ENCODE measurements around the gene FGFR2.

Gene FGFR2

DNA sequence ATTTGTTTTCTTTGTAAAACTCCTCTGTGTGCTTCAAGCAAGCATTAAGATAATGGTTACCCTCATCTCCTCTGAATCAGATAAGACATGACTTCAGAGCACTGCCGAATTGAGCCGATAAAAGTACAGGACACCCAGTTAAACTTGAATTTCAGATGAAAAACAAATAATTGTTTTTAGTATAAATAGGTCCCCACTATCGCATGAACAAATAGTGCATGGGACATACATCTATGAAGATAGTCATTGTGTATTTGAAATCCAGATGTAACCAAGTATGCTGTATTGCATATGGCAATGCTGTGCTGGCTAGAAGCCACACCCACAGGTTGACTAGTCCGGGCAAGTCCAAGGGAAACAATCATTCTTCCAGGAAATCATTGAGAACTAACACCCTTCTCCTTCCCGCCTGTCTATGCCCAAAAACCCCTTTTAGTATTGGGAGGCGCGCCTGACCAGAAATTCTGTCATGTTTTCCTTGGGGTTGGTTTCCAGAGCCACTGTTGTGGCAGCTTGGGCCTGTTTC is 12.6 kb upstream of the FGFR2 start:
- DNase-seq (ENCODE audit: low read depth): no peak

DNA sequence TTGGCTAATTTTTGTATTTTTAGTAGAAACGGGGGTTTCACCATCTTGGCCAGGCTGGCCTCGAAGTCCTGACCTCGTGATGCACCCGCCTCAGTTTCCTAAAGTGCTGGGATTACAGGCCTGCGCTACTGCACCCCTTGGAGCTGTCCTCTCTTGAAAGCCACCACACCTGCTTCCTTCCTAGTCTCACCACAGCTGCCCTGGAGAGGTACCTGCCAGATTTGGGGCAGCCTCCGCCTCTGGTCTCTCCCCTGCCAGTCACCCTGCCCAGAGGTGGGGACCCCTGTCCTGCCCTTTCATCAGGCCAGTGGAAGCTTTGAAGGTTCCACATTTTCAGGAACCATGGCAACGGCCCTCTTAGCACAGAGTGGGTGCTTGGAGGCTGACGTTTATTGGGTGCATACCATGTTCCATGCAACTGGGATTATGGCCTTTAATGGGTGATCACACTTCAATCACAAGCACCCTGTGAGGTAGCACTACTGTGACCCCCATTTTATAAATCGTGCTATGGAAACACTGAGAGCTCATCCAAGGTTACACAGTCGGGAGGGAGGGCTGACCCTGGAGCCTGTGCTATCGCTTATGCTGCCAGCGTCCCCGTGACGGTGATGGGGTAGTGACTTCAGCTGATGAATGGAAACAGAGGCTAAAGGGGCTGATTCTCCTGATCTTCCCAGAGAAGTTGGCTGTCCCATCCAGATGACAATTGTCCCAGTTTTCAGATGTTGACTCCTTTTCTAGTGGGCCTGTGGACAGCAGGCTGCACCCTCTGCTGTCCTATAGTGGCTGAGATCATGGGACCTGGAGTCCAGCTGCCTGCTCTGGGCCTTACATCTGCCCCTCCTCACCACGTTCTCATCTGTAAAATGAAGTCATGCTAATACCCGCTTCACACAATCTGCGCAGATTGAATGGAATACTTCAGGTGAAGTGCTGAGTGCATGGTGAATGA is 11.5 kb upstream of the FGFR2 start:
- DNase-seq (ENCODE audit: low read depth): no peak

DNA sequence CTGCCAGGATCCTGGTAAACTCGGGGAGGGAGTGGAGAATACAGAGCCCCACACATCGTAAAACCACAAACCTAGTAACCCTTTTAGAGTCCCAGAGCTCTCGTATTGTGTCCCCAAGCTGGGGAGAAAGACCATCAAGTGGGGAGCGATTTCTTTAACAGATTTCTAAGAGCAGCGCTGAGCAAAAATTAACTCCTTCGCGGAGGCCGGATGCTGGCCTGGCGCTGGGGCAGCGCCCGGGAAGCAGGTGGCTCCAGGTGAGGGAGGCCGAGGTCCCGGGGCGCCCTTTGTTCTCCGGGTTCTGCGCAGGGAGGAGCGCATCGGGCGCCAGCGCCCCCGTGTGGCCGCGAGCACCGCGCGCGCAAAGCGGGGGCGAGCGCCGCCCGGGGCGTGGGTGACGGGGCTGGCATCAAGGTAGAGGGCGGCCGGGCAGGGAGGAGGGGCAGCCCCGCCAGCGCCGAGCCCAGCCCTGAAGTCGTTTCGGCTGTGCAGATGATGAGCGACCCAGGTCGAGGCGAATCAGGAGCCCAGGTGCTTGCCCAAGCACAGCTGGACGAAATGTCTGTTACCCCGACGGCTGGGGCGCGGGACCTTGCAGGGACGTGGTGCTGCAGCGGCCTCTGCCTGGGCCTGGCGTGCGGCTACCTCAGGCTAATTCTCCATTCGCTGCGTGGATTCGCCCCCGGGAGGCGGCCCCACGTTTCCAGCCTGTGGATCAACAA is 10.4 kb upstream of the FGFR2 start:
- DNase-seq (ENCODE audit: low read depth): no peak

DNA sequence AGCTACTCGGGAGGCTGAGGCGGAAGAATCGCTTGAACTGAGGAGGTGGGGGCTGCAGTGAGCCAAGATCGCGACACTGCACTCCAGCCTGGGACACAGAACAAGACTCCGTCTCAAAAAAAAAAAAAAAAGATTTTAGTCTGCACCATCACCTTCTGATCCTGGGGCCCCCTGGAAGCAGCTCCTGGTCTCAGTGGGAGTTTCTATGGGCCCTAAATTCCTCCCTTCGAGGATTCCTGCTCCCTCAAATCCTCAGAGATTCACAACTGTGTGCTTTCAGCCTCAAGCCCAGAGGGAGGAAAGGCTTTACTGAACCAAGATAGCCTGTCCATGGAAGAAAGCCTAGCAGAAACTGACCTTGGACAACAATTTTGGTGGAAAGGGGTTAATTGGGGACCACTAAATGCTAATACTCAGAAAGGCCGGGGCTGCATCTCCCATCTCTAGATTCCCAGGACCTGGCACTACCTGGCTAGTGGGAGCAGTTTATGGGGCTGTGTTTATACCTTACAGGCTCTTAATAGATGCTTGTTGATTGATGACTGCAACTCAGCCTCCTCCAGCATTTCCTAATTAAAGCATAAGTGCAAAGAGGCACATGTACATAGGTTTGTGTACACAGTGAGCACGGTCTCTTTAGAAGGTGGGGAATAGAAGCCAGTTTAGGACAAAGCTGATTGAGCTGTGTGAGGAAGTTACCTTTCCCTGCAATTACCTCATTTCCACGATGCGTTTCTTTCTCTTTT is 9.2 kb upstream of the FGFR2 start:
- no peak for DNase-seq (ENCODE audit: low read depth)

DNA sequence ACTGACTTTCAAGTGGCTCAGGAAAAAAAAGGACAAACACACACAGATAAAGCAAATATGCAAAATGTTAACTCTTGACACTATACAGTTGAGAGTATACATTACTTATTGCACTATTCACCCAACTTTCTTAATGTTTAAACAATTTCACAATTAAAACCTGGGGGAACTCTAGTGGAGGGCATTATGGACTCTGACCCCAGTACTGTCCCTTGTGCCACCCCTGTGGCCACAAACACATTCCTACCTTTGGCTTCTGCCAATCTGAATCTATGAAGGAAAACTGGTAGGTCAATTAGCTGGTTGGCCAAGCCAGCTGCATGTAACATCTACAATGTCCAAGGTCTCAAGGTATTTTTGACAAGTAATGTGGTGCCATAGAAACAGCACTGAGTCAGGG is 7.5 kb upstream of the FGFR2 start:
- no peak for DNase-seq (ENCODE audit: low read depth)

DNA sequence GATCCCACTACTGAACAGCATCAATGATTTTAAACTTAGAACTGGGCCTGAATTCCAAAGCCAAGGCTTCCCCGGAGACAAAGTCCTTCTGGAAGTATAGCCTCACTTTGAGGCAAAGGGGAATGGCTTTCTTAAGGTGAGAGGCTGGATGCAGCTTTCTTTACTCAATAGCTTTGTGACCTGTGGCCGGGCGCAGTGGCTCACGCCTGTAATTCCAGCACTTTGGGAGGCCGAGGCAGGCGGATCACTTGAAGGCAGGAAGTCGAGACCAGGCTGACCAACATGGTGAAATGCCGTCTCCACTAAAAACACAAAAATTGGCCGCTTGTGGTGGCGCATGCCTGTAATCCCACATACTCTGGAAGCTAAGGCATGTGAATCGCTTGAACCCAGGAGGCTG is 3.2 kb upstream of the FGFR2 start:
- DNase-seq (ENCODE audit: low read depth): no peak

DNA sequence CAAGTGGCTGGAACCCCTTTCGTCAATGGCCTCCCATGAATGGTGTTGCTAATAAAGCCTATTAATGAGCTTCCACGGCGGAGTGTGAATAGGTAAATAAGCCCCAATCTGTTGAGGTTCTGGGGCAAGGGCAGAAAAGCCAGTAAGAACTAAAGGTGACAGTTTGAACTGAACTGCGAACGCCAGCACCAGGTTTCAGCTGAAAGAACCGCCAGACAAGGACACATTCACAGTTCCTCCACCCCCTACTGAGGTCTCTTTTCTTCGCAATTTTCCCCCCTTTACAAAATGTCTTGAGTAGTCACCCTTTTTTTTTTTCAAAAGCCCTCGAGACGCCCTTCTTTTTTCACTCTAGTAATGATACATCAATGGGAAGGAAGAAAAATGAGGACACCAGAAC is 2.4 kb upstream of the FGFR2 start:
- no peak for DNase-seq (ENCODE audit: low read depth)

DNA sequence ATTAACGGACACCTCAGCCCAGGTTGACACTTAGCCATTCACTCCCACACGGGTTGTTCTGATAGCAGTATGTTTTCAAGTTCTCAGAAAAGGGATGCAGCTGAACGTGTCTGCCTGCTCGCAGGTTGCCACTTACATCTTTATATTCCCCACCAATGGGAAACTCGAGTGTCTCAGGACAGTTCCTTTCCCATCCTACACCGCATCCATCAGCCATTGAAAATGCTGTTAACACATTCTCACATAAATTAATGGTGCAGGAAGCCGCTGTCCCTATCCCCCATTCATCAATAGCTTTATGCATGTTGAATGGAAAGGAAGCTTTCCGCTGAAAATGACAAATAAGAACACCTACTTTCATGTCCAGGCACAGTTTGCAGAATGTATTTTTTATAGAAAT is 1.7 kb upstream of the FGFR2 start:
- no peak for DNase-seq (ENCODE audit: low read depth)

DNA sequence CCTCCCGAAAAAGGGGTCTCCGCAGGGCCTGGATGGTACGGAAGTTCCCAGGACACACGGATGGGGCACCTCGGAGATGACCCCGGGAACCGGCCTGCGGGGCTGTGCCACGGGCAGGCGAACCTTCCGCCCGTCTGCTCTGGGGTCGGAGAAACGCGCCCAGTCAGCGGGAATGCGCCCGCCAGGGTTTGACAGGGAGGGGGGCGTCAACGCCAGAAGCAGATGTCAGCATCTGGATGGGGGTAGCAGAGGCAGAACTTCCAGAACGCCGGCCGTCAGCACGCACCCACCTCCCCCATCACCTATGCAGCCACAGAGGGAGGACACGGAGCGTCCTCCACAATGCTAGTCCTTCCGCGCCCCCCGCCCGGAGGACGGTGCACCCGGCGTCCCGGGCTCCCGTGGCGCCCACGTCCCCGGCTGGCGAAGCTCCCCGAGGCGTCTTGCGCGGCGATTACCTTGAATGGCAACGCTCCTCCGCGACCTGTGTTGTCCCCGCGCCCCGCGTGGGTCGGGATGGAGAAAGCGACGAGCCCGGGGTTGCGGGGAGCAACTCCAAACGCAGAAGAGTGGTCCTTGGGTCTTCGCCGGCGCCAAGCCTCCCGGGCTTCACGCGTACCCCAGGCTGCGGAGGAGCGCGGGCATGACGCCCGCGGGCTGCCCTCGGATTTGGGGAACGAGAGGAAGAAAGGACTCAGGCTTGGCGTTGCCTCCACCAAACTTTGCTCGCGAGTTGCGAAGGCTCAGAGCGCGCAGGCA is 561 bp downstream of the FGFR2 start:
- no peak for DNase-seq (ENCODE audit: low read depth)

DNA sequence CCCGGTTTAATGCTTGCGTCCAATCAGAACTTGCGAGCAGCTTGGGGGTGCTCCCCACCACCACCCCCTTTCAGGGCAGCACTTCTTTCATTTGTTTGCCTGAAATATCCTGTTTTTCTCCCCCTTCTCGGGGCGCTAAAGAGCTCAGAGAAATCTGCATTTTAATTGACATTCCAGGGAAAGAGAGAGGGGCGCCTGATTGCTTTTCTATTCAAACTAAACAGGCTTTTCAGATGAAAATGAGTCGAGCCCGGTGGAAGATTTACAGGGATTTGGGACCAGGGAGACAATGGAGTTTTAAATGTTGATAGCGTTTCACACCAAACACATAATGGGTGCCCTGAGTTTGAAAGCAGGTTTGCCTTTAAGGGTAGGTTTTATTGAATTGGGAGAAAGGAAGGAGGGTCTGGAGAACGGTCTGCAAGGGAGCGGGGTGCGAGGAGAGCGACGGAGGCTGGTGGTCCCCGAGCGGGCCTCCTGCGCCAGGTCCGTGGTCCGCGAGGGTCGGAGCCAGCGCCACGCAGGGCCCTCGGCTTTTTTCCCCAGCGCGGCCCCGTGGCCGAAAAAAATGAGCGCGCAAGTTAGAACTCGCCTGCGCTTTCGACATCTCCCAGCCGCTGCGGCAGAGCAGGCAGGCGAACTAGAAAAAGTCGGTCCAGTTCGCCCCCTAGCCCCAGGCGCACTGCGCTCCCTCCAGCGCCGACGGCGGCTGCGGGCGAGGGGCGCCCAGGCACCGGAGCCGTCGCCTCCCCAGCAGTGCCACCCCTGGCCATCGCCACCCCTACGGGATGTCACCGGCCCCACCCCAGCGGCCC is 1.3 kb downstream of the FGFR2 start:
- no peak for DNase-seq (ENCODE audit: low read depth)

DNA sequence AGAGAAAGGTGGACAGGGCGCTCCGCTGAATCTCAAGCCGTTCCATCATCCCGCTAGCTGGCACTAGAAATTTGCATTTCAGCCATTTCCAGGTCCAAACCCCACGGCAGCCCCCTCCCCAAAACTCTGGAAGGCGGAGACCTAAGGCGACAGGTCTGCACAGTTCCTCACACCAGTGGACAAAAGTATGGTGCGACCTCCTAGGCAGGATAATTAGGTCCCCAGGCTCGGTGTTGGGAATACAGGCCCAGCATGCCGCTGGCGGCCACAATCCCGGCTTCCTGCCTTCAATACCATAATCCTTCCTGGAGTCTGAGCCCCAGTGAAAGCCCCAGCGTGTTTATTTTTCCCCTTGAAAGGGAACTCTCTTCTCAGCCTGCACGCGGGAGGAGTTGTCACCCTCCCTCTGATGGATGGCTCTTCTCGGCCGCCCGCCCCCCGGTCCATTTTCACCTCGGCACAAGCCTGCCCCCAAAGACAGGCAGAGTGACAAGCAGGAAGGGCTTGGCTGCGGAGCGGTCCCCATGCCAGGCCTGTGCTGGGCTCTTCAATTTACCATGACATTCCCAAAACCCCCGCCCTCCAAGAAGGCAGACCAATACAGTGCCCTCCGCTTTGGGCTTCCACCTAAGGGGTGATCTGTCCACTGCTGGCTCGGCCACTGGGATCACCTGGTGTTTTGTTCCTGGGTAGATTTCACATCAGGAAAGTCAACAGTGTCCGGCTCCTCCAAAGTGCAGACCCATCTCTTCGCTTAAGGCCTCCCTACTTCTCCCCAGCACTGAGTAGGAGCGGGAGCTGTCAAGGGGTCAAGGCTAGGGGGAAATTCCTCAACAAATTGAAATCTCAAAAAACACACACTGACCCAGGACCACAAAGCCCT is 2.2 kb downstream of the FGFR2 start:
- DNase-seq (ENCODE audit: low read depth): no peak

DNA sequence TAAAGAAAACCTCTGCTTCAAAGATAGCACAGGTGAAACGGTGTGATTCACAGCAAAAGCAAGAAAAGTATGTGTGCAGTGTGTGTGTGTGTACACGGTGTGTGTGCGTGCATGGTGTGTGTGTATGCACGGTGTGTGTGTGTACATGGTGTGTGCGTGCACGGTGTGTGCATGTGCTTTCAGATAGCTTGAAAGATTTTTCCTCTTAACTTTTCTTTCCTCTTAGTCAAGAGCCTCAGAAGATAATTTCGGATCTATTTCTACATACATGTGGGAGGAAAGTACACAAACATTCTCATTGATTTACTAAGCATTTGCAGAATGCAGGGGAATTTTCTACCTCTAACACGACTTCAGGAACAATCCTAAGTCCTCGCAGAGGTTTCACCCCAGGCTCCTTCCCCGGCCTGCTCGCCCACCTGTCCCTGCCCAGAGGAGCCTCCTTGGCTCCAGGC is 2.9 kb downstream of the FGFR2 start:
- DNase-seq (ENCODE audit: low read depth): no peak

DNA sequence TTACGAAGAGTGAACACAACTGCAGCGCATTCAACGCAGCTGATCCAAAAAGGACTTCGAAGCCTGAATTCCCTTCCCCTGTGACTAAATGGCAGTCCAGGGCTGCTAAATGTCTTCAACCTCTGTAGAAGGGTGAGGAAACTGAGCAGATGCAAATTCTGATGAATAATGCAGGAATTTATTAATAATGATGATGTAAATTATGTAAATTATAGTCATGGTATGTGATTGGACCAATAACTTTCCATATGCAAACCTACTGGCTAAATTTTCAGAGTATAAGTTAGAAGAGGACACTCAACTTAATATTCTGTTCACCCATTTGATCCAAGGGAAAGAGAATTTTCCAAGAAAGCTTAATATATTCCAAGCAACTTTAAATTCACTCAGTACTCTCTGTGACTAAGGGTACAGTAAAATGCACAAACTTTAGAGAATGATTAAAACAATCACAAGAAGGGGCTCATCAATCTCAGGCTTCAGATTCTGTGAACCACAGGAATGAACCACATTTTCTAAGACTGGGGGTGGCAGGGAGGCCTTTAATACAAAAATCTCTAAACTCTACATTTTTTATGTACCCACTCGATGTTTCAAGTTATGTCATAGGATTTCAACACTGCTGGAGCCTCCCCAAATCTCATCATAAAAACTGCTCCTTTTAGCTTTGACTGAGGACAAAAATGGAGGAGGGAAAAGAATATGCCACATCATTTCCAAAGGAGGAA is 3.5 kb downstream of the FGFR2 start:
- no peak for DNase-seq (ENCODE audit: low read depth)

DNA sequence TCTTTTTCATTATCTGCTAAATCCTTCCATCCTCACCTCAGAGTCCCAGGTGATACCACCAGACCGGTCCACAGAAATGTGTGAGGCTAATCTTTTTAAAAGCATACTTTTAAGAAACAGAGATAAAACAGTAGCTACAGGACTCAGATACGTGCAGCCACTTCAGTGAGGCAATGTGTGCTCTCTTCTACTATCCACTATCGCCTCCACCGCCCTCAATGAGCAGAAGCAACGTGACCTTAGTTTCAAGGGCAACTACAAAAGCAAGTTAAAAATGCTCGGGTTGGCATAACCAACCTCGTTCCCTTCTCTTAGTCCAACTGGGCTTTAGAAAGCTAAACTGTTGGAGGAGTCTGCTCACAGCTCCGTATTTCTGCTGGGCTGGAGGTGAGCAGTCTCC is 4.2 kb downstream of the FGFR2 start:
- no peak for DNase-seq (ENCODE audit: low read depth)

DNA sequence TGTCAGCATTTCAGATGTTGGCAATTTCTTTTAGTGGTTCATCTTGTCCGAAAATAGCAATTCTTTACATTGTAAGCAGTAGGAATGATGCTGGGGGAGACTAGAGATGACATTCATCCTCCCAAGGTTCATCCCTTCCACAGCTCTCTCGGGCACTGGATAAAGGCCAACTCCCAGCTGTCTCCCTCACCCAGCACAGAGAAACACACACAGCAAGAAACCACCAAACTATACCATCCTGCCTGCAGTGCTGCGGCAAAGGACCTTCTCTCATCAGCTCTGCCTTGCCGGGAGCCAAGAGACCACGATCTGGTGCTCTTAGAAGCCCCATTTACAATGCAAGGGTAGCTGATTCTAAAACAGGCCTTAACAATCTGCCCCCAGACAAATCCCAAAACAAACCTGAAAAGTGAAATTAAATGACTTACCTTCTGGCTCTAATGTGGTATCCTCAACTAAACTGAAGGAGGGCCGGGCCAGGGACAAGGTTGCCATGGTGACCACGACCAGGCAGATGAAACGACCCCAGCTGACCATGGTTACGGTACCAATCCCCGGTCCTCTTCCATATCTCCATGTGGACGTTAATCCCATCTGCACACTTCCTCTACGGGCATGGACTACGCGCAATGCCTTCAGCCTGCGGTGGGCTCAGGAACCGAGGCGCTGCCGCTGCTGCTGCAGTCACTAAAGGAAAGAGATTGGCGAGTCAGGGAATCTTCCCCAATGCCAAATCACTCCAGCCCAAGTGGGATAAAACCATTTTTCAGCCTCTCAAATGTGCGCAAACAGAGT is 4.8 kb downstream of the FGFR2 start:
- no peak for DNase-seq (ENCODE audit: low read depth)

DNA sequence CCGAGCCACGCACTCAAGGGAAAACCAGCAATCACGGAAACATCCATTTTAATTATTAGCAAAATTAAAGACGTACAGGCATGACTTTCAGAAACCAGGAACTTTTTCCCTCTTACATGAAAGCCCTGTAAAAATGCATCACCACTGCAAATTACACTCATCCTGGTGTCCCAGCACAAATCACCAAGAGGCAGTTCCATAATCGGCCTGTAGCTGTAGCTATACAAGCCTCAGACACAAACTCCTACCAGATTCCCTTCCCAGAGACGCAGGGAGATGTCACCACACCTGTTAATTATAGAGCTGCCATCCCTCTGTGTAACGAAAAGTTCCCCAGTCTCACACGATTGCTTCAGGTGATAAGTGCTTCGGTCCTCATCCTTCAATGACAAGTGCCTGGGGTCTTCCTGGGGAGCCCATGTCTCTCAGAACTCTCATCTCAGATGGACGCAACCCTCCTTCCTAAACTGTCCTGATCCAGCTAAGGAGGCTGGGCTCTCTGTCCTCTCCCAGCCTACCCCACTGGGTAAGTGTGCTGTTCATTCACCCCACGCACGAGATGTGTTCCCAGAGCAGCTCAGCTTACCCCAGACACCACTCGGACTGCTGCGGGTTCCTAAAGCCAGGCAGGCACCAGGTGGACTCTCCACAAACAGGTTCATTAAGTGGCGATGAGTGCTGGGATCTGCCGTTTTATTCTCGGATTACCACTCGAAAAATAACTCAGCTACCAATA is 5.9 kb downstream of the FGFR2 start:
- no peak for DNase-seq (ENCODE audit: low read depth)

DNA sequence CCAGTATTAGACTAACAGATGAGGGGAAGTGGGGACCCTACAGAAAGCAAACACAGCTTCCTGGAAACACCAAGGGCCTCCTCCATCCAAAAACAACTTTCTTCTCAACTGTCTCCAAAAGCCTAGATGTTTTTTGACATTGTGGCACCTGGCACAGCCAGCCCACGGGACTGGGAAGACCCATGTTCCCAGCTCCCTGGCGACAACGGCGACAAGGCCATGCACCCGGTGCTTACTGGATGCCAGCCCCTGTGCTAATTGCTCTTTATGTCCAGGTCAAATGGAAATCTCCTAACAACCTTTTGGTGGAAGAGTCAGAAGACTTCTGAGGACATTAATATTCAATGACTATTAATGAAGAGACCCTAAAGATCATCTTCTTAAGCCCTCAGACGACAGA is 7.1 kb downstream of the FGFR2 start:
- DNase-seq (ENCODE audit: low read depth): no peak

All from stimulated activated CD4-positive, alpha-beta T cell treated with anti-CD3 and anti-CD28 coated beads, Interleukin-2, amount 100 ng/mL, for 4 hours (primary cell).